ENCODE measurements around the gene FBLN7. TPM values are rescaled to one million over a fixed set of nuclear protein-coding genes. Genes with fewer than 3 reads are reported as not detected.

FBLN7 gene
- total and polyA plus RNA-seq, 12 donors, result 0.22 to 1.7 (median 0.66) TPM

GRCh38 chr2:112093216-112093615, 45.0 kb upstream of the FBLN7 start:
- Histone ChIP-seq H3K9me3 (no peaks in the 10 kb centered on the region), H3K4me1 (peaks cover 0 to 15% (median 0%) of the 10 kb centered on the region in 9 donors), H3K27ac (peak overlapping the region in 1 of 10 donors; percentile 38), H3K36me3 (peaks cover 0 to 94% (median 22%) of the 10 kb centered on the region in 9 donors), H3K27me3 (no peaks in the 10 kb centered on the region), H3K4me3 (no peak overlapping the region)
- 78% methylated on average over 1 of the region's 1 CpG for WGBS, 2 donors
- no peak for TF ChIP-seq CTCF (IDR thresholded peaks at IDR 0.05)
- ATAC-seq (no peak), DNase-seq (no peak)
- intact Hi-C loops (cut with DNase I), result no loop called here

DNA sequence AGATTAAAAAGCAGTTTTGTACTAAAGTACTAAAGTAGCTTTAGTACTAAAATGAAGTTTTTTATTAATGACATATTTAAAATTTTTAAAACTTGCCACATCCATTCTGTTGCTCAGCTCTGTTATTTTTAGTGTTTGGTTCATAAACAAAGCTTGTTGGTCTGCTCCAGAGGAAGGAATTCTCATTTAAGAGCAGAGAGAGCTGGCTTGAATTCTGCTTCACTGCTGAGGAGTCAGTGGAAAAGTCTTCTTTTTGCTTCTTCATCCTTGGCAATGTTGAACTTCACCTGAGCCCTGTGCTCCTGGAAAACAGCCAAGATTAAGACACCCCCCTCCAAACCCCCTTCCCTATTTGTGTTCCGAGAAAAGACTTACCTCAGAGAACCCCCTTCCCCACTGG, 42.5 kb upstream of the FBLN7 start:
- ATAC-seq (no peak), DNase-seq (no peak)
- Histone ChIP-seq H3K36me3 (peaks cover 0 to 95% (median 31%) of the 10 kb centered on the region in 9 donors), H3K9me3 (no peaks in the 10 kb centered on the region), H3K4me3 (no peak overlapping the region), H3K4me1 (peaks cover 0 to 15% (median 0%) of the 10 kb centered on the region in 9 donors), H3K27ac (no peak overlapping the region), H3K27me3 (no peaks in the 10 kb centered on the region)
- intact Hi-C loops (cut with DNase I), result loop anchor here in 1 of 10 donors (1.0 kb wide), 1 partner anchor 20 kb away; no protein-coding TSS in a partner anchor
- no peak for TF ChIP-seq CTCF (IDR thresholded peaks at IDR 0.05)
- 90 to 91% methylated on average over 1 of the region's 1 CpG for WGBS, 2 donors

GRCh38 chr2:112096098-112096497, 42.1 kb upstream of the FBLN7 start:
- intact Hi-C loops (cut with DNase I), result no loop called here
- Histone ChIP-seq H3K4me3 (no peak overlapping the region), H3K36me3 (peaks cover 0 to 95% (median 27%) of the 10 kb centered on the region in 9 donors), H3K4me1 (peaks cover 0 to 15% (median 0%) of the 10 kb centered on the region in 9 donors), H3K27ac (no peak overlapping the region), H3K27me3 (no peaks in the 10 kb centered on the region), H3K9me3 (no peaks in the 10 kb centered on the region)
- no peak for TF ChIP-seq CTCF (IDR thresholded peaks at IDR 0.05)
- 86 to 87% methylated on average over 10 of the region's 10 CpGs for WGBS, 2 donors
- ATAC-seq (no peak), DNase-seq (no peak)

DNA sequence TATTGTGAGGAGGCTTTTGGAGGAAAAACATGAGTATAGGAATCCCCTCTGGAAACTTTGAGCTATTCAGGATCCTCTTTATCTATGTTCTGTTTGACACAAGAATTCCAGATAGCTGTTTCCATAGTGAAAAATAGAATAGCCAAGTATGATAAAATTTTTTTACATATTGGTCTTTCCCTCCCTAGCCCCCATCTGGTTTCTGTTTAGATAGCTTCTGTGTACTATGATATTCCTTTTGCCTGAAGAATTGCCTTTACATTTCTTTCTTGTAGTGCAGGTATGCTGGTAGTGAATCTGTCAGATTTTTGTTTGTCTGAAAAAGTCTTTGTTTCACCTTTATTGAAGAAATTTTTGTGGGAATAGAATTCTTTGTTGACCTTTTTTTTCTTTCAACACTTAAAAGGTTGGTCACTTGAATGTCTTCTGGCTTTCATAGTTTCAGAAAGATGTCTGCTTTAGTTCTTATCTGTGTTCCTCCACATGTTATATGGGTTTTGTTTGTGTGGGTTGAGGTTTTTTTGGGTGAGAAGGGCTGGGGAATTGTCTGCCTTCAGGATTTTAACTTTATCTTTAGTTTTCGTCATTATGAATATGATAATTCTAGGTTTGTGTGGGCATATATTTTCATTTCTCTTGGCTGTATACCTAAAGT, 29.9 kb upstream of the FBLN7 start:
- no peak for ATAC-seq
- no peak for TF ChIP-seq CTCF (IDR thresholded peaks at IDR 0.05)
- WGBS, 2 donors, result 75 to 93% methylated on average over 1 of the region's 1 CpG
- intact Hi-C loops (cut with DNase I), result no loop called here
- Histone ChIP-seq H3K27me3 (no peaks in the 10 kb centered on the region), H3K4me3 (no peak overlapping the region), H3K4me1 (no peaks in the 10 kb centered on the region), H3K9me3 (peaks cover 0 to 26% (median 15%) of the 10 kb centered on the region in 11 donors), H3K27ac (no peak overlapping the region), H3K36me3 (peaks cover 0 to 100% (median 23%) of the 10 kb centered on the region in 9 donors)
- no peak for DNase-seq
